Urothelium cell line (cell line): Measurements from ENCODE around the gene COA1.
"Not testable (repeated sequence)": the region's sequence is repeated elsewhere in the genome, so short reads cannot be mapped to it uniquely, and the experiment has no call there.

Experiments used
- DNase-seq: peaks from one replicate; pipeline ENCODE4 v3.0.0; 2011; ENCODE audit warnings: low spot score, mixed read lengths
- FAIRE-seq: peaks from 2 replicates; lab custom pipeline; 2011; peaks lifted over from hg19 to GRCh38; lab: Jason Lieb, UNC

Gene COA1, protein sequence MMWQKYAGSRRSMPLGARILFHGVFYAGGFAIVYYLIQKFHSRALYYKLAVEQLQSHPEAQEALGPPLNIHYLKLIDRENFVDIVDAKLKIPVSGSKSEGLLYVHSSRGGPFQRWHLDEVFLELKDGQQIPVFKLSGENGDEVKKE

DNA sequence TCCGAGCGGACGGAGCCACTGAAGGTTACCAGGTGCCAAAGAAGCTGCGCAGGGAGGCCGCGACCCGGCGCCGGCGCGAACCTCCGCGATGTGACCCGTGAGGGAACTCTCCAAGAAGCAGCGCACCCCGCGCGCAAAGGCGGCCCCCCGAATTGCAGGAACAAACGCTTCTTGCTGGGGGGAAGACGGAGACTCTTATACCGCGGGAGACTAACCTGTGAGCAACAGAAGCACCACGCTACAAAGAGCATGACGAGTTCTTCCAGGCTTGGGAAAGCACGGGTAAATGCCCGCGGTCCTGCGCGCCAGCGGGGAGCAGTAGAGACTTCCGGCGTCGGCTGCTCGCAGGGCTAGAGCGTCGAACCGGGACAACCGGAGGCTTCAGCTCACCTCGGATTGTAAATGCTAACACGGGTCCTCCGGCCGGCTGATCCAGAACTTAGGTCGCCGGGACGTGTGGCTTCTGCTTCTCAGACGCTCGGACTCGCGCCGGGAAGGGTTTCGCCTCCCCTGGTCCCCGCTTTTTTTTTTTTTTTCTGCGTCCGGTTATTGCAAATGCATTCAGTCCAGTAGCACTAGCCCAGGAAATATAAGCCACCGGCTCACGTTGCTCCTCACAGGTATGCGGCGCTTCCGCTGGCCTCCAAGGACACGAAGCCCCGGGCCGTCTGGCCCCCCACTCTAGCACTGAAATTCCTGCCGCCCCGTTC lies at the start of gene COA1:
Gene COA1 (minus strand): TSS at position 310 of the 710 bp plus-strand sequence. CDS start 80,909 bp downstream, outside the sequence.
- FAIRE-seq (peak; percentile 53), DNase-seq (peak; percentile 94)

DNA sequence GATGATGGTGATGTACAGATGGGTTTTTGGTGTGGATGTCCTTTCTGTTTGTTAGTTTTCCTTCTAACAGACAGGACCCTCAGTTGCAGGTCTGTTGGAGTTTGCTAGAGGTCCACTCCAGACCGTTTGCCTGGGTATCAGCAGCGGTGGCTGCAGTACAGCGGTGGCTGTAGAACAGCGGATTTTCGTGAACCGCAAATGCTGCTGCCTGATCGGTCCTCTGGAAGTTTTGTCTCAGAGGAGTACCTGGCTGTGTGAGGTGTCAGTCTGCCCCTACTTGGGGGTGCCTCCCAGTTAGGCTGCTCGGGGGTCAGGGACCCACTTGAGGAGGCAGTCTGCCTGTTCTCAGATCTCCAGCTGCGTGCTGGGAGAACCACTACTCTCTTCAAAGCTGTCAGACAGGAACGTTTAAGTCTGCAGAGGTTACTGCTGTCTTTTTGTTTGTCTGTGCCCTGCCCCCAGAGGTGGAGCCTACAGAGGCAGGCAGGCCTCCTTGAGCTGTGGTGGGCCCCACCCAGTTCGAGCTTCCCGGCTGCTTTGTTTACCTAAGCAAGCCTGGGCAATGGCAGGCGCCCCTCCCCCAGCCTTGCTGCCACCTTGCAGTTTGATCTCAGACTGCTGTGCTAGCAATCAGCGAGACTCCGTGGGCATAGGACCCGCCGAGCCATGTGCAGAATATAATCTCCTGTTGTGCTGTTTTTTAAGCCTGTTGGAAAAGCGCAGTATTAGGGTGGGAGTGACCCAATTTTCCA lies 49.1 kb upstream of the COA1 start:
- not testable (repeated sequence) for DNase-seq, FAIRE-seq

DNA sequence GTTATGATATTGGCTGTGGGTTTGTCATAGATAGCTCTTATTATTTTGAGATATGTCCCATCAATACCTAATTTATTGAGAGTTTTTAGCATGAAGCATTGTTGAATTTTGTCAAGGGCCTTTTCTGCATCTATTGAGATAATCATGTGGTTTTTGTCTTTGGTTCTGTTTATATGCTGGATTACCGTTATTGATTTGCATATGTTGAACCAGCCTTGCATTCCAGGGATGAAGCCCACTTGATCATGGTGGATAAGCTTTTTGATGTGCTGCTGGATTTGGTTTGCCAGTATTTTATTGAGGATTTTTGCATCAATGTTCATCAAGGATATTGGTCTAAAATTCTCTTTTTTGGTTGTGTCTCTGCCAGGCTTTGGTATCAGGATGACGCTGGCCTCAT lies 45.9 kb upstream of the COA1 start:
- FAIRE-seq, DNase-seq: not testable (repeated sequence)

DNA sequence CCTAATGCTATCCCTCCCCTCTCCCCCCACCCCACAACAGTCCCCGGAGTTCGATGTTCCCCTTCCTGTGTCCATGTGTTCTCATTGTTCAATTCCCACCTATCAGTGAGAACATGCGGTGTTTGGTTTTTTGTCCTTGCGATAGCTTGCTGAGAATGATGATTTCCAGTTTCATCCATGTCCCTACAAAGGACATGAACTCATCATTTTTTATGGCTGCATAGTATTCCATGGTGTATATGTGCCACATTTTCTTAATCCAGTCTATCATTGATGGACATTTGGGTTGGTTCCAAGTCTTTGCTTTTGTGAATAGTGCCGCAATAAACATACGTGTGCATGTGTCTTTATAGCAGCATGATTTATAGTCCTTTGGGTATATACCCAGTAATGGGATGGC lies 43.9 kb upstream of the COA1 start:
- DNase-seq, FAIRE-seq: not testable (repeated sequence)

DNA sequence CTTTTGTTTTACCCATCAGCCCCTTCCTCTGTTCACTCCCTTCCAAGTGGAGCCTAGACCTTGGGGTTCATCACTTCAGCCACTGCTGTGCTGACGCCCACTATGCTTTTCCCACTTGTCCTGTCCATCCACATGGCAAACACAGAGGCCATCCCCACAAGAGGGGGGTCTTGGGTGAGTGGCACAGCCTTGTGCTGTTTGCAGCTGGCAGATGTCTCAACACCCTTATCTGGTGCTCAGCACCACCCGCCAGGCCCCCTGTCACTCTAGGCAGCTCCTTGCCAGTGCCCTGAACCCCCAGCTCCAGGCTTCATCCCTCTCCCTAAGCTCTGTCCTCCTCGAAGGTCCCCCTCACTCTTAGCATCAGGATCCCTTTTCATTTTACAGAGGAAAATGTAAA lies 42.2 kb upstream of the COA1 start:
- no peak for FAIRE-seq
- DNase-seq = no peak

DNA sequence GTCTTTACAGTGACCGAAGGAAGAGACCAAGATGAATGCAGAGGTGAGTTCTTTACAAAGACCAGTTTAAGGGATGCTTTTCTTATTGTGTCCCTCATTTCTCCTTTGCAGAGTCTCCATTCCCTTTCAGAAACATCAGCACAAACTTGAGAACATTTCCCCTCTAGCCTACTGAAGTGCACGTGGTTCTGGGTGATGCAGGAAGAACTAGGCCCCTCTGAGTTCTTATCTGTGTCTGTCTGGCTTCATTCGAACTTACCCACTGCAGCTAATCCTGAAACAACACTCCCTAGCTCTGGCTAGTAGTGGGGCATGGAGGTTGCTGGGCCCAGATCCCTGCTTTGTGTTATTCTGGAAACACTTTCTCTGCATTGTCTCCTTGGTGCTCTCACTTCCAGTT lies 41.8 kb upstream of the COA1 start:
- FAIRE-seq (no peak), DNase-seq (no peak)

DNA sequence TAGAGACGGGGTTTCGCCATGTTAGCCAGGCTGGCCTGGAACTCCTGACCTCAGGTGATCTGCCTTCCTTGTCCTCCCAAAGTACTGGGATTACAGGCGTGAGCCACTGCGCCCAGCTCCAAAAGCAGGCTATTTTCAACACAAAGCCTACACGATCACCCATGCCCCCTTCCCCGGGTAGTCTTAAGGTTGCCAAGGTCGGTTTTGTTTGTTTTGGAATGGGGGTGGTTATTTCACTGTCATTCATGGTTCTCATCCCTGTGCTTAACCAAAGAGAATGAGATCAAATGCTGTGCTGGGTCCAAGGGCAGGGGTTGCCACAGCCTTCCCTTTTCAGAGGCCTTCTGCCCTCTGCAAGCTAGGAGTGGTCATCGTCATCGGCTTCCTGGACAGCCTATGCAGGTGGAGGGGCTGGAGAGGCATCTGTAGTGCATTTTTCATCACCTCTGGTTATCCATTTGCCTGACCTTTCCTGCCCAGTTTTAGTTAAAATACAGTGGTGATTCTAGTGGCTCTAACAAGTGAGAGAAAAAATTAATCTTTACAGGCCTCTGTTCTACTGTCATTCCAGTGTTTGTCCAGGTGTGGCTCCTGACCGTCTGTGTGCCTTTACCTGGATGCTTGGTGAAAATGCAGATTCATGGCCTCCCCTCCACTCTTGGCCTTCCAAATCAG lies 40.6 kb upstream of the COA1 start:
- FAIRE-seq (no peak), DNase-seq (no peak)

DNA sequence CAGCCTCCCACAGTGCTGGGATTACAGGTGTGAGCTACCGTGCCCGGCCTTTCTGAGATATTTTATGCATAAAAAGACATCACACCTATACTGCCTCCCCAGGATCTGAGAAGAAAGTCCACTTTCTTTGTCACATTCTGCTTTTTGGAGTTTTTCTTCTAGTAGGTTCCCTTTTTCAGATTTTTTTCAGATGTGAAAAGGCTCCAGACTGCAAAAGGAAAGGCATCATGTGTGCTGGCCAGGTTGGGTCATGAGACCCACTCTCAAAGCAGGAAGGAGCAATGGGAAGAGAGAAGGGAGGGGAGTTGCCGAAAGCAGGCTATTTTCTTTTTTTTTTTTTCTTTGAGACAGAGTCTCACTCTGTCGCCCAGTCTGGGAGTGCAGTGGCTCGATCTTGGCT lies 40.0 kb upstream of the COA1 start:
- FAIRE-seq (no peak), DNase-seq (no peak)

DNA sequence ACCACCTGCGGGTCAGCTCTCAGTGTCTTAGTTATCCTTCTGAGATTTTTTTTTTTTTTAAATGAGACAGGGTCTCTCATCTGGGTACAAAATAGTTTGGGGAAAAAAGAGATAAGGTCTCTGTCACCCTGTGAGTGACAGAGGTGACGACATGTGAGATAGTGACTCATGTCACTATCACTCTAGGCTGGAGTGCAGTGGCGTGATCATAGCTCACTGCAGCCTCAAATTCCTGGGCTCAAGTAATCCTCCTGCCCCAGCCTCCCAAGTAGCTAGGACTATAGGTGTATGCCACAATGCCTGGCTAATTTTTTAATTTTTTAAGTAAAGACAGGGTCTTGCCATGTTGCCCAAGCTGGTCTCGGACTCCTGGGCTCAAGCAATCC lies 39.6 kb upstream of the COA1 start:
- DNase-seq (no peak), FAIRE-seq (no peak)

DNA sequence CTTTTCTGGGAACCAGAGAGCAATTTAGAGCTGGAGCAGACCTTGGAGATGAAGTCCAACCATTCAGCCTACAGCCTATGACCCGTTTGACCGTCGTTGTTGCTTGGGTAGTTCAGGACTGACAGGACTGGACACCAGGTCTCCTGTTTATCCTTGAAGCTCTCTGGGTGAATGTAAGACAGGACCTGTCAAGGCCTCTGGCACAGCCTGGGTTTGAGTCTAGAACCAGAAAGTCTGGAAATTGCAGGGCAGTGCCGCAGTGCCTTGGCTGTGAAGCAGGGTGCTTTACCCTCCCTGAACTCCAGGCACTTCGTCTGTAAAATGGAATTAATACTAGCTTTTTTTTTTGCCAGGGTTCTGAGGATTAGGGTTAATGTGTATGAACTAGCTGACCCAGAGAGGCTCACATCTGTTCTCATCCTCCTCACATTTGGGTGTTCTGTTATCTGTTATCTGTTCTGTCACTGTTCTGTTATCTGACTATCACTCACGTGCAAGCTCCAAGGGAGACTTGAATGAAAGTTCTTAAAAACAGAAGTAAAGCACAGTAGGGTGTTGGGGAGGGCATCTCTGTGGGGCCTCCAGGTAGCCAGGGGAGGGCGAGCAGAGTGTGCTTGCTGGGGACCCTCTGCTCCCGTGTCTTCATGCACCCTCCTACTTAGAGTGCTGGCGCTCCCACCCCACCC lies 39.0 kb upstream of the COA1 start:
- no peak for DNase-seq

DNA sequence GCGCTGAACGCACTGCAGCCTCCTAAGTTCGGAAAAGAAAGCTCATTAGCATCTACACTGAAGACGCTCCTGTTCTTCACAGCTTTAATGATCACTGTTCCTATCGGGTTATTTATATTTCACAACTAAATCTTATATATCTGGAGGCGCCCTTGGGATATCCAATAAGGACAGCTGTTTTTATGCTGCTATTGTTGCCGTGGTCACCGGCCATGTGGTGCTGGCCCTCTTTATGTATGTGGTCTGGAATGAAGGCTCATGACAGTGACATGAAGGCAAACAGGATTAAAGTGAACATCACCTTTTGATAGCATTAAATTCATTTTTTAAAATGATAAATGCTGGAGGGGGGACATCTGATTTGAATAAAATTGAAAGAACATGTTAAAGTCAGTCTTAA lies 38.0 kb upstream of the COA1 start:
- no peak for FAIRE-seq
- DNase-seq = no peak

More for the DNA sequence above, 39.0 kb upstream of the COA1 start:
- FAIRE-seq = no peak

DNA sequence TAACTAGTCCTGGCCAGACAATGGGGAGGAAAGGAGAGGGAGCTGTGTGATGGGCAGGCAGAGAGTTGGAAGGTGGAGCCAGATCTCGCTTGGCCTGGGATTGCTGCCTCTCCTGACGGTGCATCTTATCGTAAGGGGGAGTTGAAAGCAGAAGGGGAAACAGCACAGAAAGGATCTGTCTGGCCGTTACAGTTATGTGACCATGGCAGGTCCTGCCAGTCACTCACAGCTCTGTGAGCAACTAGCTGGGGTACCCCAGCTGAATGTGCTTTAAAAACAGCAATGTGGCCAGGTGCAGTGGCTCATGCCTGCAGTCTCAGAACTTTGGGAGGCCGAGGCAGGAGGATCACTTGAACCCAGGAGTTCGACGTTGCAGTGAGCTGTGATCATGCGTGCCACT lies 37.2 kb upstream of the COA1 start:
- FAIRE-seq = no peak
- no peak for DNase-seq

DNA sequence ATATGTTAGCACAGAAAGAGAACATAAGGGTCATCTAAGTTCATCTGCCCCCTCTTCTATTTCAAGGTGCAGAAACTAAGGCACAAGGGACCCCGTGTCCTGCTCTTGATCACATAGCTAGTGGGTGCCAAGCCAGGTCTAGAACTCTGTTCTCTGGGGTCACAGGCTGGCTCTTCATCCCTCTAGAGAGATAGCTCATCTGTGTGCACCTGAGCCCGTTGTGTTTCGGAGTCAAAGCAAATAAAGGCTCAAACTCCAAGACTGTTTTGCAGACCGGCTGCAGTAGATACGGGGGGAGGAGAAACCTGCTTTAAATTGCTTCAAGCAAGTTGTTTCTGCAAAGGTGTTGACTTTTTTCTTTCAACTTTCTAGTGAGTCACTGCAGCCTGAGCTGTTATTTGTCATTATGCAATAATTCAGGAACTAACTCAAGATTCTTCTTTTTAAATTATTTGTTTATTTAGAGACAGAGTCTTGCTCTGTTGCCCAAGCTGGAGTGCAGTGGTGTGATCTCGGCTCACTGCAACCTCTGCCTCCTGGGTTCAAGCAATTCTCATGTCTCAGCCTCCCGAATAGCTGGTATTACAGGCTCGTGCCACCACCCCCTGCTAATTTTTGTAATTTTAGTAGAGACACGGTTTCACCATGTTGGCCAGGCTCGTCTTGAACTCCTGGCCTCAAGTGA lies 35.6 kb upstream of the COA1 start:
- no peak for FAIRE-seq
- peak; percentile 20 for DNase-seq

DNA sequence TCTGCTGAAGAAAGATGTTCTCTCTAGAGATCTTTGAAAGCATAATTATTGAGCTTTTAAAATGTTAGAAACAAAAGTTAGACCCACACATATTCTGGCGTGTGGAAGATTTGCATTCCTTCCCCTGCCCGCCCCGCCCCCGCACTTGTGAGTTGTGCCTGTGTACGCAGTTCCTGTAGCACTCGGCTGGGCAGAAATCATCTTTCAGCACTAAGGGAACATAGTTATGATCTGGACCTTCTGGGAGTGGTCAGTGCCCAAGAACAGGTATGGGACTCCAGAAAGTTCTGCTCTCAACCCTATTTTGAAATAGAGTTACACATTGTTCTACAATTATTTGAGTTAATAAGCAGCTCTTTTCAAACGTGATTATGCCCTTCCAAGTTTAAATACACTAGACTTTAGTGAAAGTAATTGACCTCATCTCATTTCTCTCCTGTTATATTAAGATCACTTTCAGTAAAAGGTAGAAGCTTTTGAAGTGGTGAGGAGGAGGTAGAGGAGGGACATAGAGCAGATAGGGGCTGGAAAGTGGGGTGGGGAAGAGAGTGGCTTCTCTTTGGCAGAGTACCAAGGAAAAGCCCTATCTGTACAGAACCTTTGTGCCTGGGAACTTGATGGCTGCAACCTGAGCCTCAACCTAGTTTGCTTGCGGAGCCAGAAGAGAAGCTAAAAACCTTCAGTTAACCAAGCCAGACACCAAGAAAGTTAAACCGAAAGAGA lies 34.9 kb upstream of the COA1 start:
- FAIRE-seq (no peak), DNase-seq (peak; percentile 67)

DNA sequence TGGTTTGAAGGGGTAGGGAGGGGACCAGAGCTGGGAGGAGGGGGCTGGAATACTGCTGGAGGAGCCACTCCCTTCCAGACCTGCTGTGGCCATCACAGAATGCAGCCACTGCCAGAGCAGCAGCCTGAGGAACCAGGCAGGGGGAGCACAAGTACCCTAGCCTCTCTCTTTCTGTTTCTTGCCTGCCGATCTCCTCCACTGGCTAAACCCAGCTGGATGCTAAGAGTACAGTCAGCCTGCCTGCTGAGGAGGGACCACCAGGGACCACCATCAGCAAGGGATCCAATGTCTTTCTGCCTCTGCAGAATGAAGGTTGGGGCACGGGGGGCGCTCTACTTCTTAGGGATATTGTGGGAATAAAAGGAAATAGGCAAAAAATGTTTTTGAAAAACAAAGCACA lies 33.9 kb upstream of the COA1 start:
- no peak for FAIRE-seq
- DNase-seq = no peak

DNA sequence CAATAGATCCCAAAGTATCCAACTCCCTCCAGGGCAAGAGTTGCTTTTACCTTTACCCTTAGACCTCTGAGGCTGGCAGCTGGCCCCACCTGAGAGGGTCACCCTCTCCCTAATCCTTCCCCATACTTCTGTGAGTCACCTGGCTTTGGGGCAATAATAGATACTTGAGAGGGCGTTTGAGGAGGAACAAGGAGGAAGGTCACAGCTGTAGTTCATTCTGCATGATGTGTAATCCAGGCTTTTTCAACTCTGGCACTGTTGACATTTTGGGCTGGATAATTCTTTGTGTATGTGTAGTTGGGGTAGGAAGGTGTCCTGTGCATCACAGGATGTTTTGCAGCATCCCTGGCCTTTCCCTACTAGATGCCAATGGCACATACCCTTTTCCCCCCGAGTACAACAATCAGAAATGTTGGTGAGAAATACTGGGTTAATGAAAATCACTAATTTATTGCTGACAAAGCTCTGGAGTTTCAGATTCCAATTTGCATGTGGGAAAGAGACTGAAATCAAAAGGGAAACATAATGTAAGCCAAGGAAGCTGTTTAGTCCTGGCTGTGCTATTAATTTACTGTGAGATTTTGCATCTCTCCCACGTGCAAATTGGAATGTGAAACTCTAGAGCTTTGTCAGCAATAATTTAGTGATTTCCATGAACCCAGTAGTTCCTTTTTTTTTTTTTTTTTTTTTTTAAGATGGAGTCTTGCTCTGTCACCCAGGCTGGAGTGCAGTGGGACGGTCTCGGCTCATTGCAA lies 32.8 kb upstream of the COA1 start:
- FAIRE-seq (no peak), DNase-seq (no peak)

DNA sequence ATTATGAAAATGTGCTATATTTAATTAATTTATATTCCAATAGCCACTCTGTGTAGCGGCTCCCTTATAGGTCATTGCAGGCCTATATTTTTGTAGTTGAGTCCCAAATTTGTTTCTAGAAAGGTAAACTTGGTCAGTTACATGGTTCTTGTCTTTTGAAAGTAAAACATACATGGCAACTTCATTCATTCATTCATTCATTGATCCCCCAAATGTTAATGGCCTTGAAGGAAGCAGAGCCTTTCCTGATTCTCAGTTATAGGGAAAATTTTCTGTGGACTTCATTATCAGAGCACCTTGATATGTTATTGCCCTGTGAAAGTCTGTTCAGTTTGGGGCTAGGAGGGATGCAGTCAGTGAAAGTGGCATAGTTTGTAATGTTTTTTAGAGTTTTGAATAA lies 32.1 kb upstream of the COA1 start:
- no peak for DNase-seq
- FAIRE-seq = no peak

DNA sequence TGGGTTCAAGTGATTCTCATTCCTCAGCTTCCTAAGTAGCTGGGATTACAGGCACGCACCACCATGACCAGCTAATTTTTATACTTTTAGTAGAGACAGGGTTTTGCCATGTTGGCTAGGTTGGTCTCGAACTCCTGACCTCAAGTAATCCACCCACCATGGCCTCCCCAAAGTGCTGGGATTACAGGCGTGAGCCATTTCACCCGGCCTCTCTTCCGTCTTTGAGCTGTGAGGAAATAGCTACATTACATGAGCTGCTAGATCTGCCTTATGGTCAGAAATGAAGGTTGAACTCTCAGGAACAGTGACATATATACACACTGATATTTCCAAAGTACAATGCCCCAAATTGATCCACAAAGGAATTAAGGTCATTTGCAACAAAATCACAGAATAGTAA lies 31.5 kb upstream of the COA1 start:
- FAIRE-seq (no peak), DNase-seq (no peak)
